ENCODE measurements around the gene EIF2B5.
"Not testable (repeated sequence)": the region's sequence is repeated elsewhere in the genome, so short reads cannot be mapped to it uniquely, and the experiment has no call there.

Gene EIF2B5

DNA sequence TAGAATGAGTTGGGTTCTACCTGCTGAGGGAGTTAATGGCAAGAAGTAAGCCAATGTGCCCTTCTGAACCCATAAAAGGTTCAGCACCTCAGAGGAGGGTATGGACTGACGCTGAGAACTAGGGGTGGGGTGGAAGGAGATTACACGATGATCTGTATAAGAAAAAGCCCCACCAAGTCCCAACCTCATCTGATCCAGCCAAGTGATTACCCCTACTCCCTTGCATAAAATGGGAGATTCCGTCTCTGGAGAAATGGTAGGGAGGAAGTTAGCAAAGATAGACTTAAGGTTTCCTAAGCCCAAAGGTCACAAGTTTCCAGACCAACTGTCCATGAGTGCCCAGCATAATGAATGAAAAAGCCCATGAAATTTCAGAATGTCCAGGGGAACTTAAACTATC is 12.9 kb downstream of the EIF2B5 start:
- no peak for DNase-seq

DNA sequence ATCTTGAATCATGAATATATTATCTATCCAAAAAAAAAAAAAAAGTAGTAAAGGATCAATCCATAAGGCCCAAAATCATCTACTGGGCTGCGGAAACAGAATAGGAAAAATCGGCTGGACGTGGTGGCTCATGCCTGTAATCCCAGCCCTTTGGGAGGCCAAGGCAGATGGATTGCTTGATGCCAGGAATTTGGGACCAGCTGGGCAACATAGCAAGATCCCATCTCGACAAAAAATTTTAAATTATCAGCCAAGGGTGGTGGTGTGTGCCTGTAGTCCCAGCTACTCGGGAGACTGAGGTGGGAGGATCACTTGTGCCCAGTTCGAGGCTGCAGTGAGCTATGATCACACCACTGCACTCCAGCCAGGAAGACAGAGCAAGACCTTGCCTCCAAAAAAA is 14.0 kb downstream of the EIF2B5 start:
- DNase-seq, result no peak

DNA sequence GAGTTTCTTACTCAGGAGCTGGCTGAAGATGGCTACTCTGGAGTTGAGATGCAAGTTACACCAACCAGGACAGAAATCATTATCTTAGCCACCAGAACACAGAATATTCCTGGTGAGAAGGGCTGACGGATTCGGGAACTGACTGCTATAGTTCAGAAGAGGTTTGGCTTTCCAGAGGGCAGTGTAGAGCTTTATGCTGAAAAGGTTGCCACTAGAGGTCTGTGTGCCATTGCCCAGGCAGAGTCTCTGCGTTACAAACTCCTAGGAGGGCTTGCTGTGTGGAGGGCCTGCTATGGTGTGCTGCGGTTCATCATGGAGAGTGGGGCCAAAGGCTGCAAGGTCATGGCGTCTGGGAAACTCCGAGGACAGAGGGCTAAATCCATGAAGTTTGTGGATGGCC is 14.6 kb downstream of the EIF2B5 start:
- not testable (repeated sequence) for DNase-seq

DNA sequence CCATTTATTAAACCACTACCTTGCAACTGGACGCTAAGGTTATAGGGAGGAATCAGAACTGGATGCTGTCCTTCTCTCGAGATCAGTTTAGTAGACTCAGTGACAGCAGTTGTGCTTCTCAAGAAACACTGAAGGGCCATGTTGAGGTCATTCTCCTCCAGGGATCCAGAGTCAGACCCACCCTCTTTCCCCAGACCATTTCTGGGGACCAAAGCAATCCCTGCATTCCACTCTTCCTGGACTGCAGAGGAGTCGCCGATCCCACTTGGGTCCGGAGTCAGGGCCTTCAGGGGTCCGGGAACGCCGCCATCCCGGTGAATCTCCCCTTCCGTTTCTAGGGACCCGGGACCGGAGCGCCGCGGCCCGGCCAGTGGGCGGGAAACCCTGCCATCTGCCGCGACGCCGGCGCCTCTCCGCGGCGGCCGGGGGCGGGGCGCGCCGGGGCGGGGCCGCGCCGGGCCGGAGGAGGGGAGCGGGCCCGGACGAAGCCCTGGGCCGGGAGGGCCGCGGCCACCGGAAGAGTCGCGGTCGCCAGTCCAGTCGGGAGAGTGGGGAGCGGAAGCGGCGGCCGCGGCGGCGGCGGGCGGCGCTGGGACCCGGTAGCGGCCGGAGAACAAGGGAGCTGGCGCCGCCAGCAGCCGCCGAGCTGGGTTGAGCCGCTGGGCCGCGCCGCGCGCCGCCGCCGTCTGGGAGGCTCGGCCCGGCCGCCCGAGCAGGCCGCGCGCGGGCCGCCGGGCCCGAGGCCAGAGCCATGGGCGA is 19.9 kb downstream of the EIF2B5 start, which contains the start of gene DVL3:
Gene DVL3, plus strand, starts transcription at position 493 of the 759 bp plus-strand sequence. Its CDS starts 259 bp downstream, at position 752.
- peak in 1 of 2 experiments; percentile 45 for DNase-seq

DNA sequence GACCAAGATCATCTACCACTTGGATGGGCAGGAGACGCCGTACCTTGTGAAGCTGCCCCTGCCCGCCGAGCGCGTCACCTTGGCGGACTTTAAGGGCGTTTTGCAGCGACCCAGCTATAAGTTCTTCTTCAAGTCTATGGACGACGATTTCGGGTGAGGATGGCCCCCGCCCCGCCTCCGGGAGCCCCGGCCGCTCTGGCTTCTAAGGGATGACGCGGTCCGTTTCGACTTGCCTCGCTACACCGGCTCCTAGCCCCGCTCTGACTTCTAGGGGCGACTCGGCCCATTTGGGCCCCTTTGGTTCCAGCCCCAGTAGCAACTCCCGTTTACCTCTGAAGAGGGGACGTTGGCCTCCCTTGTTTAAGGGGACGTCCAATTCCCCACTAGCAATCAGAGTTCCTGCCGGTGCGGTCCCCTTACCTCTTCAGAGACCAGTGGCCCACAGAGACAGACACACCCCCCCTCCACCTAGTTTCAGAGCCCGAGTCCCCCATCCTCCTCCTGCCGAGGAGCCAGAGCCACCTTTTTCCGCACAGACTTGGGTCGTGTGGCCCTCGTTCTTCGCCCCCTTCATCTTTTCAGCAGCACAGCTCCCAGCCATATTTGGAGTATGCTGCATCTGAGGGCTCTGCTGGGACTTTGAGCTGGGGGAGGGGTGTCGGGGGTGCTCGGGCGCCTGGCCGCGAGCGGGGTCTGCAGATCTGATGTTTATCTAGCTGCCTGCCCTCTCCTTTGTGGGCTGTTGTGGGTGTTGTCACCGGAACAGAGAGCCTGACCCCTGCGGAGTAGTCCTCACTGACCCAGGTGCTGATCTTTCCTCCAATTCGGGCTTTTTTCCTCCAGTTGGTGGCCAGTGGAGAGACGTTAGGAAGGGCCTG is 20.7 kb downstream of the EIF2B5 start:
- DNase-seq, result no peak

DNA sequence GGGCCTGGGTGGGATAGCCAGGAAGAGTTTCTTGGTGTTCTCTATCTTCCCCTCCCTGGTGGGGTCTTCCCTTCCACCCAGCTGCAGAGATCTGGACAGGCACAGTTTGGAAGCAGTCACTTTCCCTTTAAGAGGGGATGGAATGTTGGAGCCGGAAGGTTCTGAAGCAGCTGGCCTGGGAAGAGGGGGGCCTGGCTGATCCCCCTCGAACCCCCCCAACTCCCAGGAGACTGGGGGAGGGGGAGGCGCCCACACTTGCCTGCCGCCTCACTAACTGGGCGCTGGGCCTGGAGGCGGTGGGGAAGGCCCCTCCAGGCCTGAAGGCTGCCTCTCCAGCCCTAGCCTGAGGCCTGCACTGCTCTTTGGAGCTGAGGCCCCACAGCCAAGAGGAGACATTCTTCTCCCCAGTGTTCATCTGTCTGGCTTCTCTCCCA is 21.4 kb downstream of the EIF2B5 start:
- DNase-seq, result peak in 1 of 2 experiments; percentile 39

DNA sequence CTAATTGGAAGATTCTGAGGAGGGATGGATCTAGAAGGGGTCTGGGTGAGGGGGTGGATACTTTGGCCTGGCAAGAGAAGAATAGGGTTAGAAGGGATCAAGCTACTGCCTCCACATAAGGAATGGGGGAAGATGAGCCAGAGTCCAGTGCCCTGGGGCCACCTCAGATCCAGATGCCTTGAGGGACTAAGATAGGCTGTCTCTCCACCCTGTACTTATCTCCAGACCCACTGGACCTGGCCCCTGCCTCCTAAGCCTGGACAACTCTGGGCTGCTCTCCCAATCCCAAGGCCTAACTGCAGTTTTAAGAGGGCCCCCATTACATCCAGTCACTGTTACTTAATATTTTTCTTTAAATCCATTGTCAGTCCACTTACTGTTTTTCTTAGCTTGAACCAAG is 22.0 kb downstream of the EIF2B5 start:
- DNase-seq, result no peak

DNA sequence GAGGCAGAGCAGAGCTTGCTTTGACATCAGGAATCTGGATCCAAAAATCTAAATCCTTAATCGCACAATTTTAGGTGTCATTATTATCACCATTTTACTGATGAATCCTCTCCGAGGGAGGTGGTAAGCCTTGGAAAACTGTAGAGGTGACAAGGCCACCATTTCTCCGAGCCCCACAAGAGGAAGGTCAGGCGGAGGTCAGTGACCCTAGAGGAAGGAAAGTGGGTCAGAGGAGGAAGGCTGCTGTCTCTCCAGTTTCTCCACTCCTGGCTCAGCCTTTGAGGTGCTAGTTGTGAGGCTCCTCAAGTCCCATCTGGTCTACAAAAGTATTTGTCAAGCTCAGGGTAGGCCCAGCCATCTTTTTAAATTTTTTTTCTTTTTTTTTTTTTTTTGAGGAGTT is 23.2 kb downstream of the EIF2B5 start:
- DNase-seq, result no peak

DNA sequence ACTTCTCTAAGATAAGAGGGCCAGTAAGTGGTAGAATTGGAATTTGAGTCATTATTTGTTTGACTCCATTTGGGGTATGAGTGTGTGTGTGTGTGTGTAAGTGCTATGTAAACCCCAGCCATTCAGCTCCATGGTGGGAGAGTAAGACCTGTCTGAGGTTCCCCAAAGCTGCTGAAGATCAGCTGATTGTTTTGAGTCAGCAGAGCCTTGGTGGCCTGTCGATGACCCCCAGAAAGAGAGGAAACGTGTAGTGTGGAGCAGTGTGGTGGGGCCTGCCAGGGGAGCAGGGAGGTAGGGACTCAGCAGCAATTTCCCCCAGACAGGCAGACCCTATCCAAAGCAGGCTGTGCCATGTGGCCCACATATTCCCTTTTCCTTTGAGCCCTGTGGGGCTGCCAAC is 25.3 kb downstream of the EIF2B5 start:
- DNase-seq, result no peak

DNA sequence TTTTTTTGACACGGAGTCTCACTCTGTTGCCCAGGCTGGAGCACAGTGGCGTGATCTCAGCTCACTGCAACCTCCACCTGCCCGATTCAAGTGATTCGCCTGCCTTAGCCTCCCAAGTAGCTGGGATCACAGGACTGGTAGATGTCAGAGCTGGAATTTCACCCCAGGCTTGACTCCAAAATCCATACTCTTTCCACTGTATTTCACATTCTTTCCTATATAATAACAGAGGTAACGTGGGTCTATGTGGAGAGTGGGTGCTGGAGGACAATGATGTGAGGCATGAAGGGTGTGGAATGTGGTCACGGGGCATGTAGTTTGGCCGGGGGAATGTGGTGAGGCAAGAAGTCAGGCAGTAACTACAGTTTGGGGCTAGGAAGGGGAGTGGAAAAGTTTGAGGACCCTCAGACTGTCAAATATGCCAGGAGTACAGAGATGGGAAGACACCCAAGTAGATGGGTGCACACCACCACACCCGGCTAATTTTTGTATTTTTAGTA is 27.5 kb downstream of the EIF2B5 start:
- DNase-seq, result not testable (repeated sequence)

DNA sequence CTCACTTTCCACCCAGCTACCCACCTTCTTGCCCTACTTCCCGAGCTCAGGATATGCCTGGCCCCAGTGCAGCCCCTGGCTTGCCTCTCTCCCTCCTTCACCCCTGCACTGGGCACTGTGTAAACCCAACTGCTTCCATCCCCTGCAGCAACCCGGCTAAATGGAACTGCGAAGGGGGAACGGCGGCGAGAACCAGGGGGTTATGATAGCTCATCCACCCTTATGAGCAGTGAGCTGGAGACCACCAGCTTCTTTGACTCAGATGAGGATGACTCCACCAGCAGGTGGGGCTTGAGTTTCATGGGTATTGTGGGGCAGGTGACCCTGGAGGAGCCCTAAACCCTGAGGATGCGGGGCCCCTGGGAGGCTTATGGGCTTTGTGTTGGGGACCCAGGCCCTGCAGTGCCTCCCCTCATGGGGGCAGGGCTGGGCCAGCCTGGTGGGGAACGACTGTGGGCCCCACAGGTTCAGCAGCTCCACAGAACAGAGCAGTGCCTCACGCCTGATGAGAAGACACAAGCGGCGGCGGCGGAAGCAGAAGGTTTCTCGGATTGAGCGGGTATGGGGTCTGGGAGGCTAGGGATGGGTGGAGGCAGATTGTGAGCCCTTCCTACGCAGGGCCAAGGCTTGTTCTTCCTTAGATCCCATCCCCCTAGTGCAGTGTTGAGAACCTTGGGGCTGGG is 29.6 kb downstream of the EIF2B5 start:
- no peak for DNase-seq

DNA sequence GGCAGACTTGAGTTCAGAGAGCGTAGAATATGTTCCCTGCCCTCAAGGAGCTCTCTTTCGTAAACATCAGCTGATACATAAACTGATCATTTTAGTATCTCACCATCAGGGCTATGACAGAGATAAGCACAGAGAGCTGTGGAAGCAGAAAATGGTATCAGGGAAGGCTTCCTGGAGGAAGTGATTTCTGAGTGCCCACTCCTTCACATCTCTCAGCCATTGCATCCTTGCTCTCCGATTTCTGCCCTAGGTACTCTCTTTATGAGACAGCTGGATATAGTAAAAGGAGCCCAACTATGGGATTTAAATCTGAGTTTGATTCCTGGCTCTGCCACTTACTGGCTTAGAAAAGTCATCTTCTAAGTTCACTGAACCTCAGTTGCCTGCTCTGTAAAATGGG is 30.4 kb downstream of the EIF2B5 start:
- no peak for DNase-seq

DNA sequence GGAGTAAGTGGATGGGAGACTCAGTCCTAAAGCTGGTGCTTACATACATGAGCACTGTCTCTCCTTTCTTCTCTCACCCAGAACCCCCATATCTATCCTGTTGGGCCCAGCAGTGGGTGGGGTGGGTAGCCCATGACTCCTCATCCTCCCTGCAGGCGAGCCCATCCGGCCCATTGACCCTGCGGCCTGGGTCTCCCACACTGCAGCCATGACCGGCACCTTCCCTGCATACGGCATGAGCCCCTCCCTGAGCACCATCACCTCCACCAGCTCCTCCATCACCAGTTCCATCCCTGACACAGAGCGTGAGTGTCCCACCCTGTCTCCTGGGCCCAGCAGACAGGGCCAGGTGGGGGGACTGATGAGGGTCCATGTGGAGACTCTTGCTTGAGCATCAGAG is 31.5 kb downstream of the EIF2B5 start:
- DNase-seq, result no peak

DNA sequence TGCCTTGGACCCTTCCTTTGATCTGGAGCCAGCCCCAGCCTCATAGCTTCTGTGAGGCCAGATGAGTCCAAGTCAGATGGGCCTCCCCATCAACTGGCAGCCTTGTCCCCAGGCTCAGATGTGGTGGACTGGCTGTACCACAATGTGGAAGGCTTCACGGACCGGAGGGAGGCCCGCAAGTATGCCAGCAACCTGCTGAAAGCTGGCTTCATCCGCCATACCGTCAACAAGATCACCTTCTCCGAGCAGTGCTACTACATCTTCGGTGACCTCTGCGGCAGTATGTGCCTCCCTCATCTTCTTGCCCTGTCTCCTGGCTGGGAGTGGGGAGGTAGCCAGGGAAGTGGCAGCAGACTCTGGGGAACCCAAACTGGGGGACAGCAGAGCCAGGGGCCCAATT is 32.6 kb downstream of the EIF2B5 start:
- DNase-seq, result no peak

DNA sequence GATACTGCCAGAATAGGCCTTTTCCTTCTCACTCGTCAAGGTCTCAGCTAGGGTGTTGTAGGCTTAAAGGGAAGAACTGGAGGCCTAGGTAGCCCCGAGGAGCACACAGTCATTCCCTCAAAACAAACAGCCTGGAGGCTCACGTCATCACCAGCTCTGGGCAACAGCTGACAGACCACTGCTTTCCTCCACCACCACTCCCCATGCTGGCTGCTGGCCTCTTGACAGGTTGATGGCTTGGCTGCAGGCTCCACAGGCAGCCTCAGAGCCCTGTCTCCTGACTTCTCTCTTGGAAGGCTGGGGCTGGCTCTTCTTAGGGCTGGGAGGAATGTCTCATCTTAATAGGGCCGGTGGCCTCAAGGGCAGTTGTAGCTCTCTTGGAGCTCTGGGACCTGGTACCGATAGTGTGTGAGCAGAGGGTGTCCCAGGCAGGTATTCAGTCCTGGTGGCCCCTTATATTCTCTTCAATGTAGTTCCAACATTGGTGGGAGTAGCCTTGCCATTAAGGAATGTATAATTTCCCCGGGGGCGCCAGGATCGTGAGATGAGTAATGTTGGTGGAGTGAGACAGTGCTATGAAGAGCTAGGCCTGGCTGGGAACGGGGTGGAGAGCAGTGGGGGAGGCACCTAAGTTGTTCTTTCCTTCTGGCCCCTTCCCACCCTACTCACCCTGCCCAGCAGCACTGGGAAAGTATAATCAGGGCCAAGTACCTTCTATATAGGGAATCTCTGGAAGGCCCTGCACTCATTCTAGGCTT is 33.4 kb downstream of the EIF2B5 start:
- DNase-seq, result no peak

DNA sequence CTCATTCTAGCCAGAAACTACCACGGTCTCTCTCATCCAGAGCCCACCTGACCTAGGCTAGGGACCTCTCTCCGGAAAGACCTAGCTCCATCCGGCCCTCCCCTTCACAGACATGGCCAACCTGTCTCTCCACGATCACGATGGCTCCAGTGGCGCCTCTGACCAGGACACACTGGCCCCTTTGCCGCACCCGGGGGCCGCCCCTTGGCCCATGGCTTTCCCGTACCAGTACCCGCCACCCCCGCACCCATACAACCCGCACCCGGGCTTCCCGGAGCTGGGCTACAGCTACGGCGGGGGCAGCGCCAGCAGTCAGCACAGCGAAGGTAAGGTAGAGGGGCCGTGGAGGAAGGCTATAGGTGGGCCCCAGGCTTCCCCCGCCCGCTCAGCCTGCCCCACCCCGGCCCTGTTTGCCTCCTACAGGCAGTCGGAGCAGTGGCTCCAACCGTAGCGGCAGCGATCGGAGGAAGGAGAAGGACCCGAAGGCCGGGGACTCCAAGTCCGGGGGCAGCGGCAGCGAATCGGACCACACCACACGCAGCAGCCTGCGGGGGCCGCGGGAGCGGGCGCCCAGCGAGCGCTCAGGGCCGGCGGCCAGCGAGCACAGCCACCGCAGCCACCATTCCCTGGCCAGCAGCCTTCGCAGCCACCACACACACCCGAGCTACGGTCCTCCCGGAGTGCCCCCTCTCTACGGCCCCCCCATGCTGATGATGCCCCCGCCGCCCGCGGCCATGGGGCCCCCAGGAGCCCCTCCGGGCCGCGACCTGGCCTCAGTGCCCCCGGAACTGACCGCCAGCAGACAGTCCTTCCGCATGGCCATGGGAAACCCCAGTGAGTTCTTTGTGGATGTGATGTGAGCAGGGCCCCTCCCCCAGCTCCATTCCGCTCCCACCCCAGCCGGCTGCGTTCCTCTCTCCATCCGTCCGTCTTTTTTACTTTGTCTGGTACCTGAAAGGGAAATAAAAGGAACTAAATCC is 35.0 kb downstream of the EIF2B5 start:
- DNase-seq, result no peak

DNA sequence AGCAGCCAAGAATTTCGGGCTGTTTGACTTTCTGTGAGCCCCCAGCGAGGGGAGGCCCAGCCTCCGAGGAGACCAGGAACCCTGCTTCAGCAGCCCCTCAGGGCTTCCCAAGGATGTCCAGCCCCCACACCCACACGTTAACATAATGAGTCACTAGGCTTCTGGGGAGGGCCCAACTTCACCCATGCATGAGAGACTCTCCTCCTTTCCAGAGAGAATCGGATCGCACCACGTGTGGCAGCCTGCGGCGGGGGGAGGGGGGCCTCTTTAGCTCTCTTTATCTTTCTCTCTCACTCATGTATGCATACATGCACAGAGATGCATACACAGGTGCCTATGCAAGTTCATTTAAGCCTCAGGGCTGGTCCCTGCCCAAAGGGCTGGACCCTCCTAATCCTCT is 36.4 kb downstream of the EIF2B5 start:
- DNase-seq, result no peak

DNA sequence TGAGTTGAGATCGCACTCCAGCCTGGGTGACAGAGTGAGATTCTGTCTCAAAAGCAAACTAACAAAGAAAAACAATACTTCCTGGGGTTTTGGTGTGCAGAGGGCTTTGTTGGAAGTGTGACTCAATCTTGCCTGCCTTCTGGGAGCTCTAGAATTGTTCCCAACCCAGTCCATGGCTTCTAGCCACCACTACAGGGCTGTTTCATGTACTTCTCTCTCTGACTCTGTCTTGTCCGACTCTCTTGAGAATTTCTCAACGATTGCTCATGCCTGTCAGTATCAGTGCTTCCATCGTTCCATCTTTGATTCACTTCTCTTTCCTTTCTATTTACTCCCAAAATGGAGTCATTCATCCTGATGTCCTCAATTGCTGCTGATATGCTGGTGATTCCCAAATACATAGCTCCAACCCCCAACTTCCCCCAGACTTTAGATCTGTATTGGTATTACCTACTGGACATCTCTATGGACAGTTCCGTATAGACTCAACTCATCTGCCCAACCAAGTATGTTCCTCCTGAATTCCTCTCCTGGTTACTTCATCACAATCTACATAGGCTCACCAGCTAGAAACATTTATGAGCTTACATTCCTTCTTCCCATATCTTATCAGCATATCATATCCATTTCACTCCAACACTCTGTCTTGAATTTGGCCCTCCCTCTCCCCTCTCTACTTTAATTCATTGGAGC is 37.7 kb downstream of the EIF2B5 start:
- no peak for DNase-seq

DNA sequence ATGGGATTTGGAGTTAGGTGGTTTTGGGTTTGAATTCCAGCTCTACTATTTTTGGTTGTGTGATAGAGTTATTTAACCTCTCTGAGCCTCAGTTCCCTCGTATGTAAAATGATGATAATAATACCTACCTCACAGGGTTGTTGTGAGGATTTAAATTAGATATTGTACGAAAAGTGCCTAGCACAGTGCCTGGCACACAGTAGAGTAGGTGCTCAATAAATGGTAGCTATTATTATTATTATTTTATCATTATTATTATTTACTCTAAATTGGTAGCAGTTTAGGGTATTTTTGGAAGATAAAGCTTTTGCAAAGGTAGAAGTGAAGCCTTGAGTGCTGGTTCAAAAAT is 38.2 kb downstream of the EIF2B5 start:
- DNase-seq, result no peak

DNA sequence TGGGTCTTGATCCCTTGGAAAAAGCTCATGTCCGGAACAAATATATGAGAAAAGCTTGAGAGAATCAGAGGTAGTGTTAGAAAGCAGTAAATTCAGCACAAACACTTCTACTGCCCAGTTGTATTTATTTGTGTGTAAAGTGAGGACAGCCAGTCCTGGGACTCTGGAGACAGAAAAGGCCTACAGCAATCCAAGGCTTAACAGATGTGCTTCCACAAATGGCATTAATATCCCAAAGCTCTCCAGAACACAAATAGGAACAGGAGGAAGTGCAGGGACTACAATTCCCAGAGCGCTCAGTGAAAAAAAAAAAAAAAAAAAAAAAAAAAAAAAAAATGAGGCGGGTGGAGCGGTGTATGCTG is 39.1 kb downstream of the EIF2B5 start:
- no peak for DNase-seq
